ENCODE measurements around the gene DNAH11.

- no peak for TF ChIP-seq CTCF (IDR thresholded peaks at IDR 0.05)
- TF ChIP-seq POLR2A (IDR thresholded peaks at IDR 0.05) = no peak
Observed at GRCh38 chr7:21587139-21587784, 44.4 kb downstream of the DNAH11 start.

All from tibial nerve (tissue), 3 donors.